Measurements from ENCODE around the gene LRMDA.

Gene LRMDA

DNA sequence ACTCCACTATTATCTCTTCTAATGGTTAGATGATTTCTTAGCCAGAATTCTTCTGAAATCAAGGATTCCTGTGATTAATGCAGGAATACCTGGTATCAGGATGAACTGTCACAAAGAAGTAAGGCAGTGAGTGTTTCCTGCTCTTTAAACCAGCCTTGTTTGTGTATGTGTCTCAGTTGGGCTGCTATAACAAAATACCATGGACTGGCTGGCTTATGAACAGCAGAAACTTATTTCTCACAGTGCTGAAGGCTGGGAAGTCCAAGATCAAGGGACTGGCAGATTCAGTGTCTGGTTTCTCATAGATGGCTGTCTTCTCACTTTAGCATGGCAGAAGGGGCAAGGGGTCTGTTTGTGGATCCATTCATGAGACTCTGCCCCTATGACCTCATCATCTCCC is 42.7 kb downstream of the LRMDA start:
- DNase-seq (ENCODE audit: low read depth, low spot score): no peak

DNA sequence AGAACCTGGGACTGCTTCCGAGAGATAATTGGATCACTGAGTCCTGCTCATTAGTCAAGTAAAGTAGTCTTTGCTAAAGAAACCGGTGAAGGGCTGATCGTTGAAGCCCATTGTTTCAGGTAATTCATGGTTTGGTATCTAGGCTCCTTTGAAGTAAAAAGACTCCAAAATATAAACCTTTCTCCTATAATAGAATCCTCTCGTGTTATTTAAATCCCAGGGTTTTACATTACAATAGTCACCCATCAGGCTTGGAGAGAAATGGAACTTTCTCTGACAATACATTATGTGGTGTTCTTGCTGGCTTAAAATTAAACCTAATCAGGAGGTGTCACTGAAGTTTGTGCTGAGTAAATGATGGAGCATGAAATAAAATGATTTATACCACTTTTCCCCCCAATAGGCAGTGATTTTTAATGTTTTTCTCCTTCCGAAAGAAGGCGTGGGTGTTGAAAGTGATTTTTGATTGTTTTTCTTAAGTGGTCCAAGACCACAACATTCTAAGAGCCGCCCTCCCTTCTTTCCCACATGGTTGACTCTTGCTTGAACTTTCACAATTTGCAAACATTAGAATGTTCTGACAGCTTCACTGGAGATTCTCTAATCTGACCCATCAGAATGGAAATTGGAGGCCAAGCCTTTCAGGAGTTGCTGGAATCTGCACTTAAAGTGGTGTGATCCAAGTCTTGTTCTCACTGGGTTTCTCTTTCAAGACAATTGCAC is 44.2 kb downstream of the LRMDA start:
- DNase-seq (ENCODE audit: low read depth, low spot score): peak; percentile 50

DNA sequence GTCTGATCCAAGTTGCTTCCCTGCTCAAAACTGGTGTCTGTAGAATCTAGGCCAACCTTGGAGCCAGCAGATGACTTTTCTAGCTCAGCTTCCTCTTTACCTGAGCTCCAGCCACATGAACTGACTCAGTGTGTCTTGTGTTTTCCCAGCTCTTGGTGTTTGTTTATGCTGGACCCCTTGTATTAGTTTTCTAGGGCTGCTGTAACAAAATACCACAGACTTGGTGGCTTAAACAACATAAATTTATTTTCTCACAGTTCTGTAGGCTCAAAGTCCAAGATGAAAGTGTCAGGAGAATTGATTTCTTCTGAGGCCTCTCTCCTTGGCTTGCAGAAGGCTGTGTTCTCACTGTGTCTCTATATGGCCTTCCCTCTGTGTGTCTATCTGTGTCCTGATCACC is 45.1 kb downstream of the LRMDA start:
- DNase-seq (ENCODE audit: low read depth, low spot score): no peak

DNA sequence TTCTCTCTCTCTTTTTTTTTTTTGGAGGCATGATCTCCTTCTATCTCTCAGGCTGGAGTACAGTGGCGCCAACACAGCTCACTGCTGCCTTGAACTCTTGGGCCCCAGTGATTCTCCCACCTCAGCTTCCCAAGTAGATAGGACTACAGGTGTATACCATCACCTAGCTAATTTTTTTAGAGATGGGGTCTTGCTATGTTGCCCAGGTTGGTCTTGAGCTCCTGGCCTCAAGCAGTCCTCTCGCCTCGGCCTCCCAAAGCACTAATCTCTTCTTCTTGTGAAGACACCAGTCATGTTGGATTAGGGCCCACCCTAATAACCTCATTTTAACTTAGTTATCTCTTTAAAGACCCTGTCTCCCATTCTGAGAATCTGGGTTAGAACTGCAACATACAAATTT is 45.6 kb downstream of the LRMDA start:
- DNase-seq (ENCODE audit: low read depth, low spot score): no peak

DNA sequence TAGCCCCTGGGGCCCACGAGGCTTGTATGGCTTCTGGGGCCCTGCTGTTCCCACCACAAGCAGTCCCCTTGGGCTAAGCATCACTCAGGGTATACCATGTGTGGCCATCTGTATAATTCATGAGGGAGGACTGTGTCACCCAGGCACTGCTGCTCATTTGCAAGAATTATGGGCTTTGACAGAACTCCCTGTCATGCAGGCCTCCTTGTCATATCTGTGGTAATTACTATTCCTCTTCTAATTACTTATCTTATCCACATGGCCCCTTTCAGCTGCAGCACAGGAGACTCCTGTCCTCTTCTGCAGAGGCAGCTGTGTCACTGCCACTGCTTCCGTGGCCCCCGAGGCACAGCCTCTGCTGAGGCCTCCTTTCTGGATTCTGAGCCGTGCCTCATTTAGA is 46.3 kb downstream of the LRMDA start:
- no peak for DNase-seq (ENCODE audit: low read depth, low spot score)

DNA sequence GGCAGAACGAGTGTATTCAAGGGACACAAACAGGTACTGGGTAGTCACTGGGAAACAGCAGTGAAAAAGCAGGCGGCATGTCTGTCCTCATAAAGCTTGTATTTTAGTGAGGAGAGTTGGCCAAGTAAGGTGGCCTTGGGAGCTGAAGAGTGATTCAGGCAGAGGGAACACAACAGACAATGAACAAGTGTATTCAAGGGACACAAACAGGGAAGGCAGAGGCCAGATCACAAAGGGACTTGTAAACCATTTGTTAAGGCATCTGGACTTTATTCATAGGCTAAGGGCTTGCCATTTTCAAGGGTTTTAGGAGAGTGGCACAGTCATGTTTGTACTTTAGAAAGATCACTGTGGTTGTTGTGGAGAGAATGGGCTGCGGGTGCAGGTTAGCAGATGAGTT is 49.0 kb downstream of the LRMDA start:
- DNase-seq (ENCODE audit: low read depth, low spot score): no peak

DNA sequence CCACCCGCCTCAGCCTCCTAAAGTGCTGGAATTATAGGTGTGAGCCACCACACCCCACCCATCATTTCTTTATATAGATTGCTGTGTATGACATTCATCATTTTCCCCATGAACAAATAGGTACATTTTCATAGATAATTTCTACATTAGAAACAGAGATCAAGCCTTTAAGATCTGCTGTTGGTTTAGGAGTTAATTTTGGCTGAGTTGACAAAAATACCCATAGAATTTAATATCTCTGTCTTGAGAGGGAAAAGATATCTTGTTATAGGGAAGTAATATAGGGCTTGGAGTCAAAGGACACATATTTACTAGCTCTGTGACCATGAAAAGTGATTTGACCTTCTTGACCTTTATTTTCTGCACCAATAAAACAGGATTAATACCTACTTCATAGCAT is 51.8 kb downstream of the LRMDA start:
- DNase-seq (ENCODE audit: low read depth, low spot score): no peak

DNA sequence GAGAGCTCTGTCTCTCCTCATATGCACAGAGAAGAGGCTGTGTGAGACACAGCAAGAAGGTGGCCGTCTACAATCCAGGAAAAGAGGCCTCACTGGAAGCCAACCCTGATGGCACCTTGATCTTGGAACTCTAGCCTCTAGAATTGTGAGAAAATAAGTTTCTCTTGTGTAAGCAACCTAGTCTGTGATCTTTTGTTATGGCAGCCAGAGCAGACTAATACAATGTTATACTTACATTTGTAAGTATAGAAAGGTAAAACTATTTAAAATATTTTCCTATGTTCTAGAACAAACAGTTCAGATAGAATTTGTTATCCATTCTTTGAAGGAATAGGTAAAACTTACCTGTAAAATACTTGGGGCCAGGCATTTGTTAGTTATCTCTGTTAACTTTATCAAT is 53.3 kb downstream of the LRMDA start:
- no peak for DNase-seq (ENCODE audit: low read depth, low spot score)

DNA sequence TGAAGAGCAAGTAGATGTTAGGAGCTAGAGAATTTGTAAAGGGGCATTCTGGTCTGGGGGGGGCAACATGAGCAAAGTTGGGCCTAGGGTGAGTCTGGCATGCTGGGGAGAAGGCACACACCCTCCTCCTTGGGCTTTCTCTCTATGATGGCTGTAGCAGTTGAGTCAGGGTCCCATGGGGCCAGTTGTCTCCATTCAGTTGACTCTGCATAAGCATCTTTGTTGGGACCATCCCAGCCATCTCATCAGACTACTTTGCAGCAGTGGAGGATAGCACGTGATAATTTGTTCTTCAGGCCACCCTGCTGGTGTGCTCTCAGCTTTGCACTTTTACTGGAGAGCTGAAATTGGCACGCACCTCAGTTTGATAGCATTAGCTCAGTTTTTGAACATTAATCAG is 55.2 kb downstream of the LRMDA start:
- DNase-seq (ENCODE audit: low read depth, low spot score): no peak

DNA sequence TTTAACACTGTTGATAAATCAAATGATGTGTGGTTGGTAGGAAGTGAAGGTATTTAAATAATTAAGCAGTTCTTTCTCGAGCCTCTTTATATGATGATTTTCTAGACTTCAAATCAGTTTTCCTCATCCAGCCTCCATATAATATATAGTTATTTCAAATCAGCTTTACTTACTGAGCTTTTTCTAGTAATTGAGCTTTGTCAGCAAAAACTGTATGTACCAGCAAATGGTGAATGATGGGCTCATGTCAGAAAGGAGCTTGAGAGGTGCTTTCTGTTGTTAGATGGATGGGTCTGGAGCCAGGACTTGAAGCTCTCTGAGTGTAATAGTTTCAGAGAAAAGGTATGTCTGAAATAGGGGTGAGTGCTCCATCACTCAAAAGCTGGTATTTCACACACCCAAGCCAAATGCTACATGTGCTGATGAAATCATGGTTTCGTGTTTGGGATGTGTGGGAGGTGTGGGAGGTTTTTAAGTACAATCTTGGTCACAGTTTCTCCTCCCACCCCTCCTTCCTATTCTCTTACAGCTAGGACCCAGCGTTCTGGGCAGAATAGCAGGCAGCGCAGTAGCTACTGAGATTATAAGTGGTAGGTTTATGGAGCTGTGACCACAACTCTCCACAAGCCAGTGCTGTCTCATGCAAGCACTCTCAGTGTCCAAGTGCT is 55.8 kb downstream of the LRMDA start:
- DNase-seq (ENCODE audit: low read depth, low spot score): peak; percentile 11

DNA sequence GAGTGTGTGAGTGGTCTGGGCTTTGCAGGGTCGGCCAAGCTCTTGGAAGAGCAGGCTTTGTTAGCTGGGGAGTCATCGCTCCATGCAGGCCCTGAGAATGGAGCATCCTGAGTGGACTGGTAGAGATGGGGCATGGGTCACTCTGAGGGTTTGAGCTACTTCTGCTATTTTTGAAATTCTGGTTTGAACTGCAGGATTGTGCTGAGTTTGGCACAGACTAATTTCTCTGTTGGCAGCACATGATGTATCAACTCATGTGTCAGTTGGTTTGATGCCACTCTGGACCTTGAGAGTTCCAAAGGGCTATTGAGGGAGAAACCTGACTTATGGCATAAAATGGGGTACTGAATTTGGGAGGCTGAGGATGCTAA is 56.3 kb downstream of the LRMDA start:
- no peak for DNase-seq (ENCODE audit: low read depth, low spot score)

DNA sequence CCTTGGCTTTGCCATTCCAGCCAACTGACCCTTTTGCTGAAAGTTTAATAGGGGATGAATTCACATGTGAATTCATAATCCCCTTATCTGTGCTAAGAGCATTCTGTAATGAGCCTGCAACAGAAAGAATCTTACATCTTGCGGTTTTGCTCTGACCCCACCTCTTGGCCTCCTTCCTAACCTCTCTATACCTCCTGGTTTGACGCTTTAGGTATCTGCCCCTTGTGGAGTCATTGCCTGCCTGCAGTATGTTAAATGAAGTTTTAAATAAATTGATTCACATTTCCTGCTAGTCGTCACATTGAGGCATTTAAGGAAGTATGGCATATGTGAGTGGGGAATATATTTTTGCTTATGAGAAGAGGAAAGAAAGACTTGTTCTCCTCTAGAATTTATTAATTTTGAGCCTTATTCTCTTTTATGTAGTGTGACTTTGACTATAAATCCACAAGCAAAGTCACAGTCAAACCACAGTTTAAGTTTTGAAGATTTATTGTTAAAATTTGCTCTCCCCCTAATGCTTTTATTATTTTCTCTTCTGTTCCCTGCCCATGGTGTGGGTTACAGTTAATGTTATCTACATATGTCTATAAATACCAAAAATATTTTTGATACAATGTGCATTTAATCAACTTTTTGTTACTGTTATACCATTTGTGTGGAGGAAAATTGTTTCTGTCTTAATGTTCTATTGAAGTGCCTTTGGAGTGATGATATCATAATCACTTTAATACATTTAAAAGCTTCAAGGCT is 60.9 kb downstream of the LRMDA start:
- no peak for DNase-seq (ENCODE audit: low read depth, low spot score)

DNA sequence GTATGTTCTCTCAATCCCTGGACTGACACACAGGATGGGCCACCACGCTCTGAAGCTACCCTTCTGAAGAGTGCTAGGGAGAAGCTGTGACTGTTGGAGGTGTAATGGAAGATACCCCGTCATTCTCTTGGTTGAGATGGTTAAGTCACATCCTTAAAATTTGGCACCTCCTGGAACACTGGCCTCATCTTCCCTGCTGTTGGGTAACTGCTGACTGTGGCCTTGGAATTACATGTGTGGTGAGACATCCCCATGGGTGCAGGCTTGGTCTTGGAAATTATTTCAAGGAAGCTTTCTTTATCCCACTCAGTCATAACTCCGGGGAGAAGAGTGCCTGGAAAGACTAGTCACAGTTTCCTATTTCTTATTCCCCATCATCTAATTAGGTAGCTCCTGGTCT is 62.0 kb downstream of the LRMDA start:
- DNase-seq (ENCODE audit: low read depth, low spot score): no peak

DNA sequence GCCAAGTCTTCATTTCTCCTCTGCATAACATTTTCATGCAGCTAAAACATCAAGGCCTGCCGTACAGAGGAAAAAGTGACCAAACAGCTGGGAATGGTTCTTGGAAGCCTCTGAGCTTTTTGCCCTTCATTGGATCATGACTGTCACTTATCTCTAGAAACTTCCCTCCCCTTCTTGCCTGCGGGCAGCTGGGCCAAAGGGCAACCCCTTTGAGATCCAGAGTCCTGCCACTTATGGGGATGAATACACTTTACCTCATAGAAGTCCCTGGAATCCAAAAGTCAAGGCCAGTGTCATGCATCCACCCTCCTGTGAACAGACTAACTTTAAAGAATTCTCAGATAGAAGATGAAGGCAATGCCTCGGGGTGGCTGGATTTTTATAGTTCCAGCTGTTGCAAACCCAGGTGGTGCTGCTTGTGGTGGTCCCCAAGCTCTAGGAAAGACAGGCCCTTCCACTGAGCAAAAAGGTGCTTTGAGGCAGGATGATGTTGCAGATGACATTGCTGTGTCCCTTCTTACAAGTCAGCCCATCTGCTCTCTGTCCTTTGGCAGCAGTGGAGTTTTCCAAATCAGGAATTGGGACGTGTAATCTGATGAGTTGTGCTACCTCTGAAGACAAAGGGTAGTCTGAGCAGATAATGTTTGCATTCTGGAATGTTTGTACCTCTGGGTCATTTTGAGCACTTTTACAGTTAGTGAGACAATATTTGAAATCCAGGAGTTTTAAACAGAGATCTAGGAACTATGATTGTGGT is 64.2 kb downstream of the LRMDA start:
- no peak for DNase-seq (ENCODE audit: low read depth, low spot score)

DNA sequence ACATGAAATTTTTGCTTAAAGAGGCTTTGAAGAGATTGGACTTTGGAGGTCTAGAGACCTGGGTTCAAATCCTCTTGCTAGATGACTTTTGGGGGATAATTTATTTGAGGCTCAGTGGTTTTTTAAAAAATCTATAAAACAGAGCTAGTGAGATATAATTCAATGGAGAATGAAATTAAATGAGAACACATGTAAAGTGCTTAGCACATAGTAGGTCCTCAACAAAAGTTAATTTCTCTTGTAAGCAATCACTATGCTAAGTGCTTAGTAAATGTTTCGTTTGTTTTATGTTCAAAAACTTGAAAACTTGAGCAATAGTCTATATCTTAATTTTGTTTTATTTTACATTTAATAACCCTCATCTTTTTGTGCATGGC is 64.8 kb downstream of the LRMDA start:
- no peak for DNase-seq (ENCODE audit: low read depth, low spot score)

DNA sequence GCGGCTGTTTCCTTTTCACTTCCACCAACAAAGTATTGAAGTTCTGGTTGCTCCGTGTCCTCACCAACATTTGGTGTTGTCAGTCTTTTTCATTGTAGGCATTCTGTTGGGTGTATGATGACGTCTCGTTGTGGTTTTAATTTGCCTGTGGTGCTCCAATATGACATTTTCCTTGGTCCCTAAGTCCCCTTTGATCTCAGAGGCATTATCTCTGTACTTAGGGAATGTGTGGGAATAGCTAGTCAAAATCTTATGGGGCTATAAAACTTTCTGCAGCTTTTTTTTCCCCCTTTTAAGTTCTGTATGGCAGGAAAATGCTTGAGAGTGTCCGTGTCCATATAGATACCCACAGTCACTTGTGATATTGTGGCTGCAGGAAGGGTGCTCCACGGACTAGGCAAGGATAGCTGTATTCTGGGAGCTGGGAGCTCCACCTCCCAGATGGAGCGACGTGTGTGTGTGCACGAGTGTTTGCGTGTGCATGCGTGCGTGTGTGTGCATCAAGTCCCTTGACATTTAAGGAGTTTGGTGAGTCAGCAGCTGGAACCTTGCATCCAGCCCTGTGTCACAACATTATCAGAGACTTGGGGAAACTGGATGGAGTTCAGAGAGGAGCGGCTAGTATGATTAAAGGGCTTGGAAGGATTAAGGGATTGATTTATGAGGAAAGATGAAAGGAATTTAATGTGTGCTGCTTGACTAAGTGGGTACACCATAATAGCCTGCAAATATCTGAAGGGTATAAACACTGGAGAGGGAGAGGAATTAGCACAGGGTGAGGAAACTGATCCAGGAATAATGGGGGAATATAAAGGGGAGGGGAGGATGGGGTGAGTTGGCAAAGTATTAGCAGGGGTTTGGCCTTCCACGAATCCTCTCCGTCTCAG is 66.8 kb downstream of the LRMDA start:
- DNase-seq (ENCODE audit: low read depth, low spot score): peak; percentile 48

DNA sequence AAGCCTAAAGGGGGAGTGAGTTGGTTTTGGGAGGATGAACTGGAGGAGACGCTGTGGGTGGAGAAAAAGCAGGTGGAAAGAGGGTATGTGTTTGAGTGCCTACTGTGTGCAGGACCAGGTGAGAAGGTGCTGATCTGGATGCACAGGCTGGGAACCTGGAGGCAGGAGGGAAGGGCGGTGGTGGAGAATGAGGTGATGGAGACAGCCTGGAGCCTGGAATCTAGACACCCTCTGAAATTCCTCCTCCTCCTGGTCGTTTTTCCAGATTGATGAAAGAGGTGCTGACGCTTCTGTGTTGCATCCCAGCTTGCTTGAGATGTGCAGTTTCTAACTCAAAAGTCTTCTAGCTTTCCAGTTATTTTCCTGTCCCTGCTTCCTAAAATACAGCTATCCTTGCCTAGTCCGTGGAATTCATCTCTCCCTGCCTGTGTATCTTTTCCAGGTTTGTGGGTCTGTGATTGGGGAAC is 67.5 kb downstream of the LRMDA start:
- no peak for DNase-seq (ENCODE audit: low read depth, low spot score)

DNA sequence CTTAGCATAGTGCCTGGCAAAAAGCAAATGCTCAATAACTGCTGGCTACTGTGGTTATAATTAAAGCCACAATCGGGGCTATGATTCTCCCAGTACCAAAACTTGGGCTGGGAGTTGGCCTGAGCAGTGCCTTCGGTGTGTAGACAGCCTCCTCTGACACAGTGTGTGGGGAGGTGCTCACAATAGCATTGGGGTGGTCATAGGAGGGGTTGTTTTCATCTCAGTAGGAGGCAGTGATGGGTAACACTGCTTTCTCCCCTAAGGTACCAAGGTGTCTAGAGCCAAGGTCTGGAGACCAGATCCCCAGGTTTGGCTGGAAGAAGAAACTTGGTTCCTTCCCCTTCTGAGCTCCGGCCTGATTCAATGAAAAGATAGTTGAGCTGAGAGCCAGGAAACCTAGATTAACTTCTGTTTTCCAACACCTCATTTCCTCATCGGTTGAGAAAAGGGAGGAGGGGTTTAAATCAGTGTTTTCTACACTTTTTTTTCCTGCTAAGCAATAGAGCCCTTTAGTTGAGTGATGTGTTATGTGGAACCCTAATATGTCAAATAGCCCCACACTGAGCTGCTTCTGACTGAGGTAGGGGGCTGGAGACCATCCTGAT is 68.2 kb downstream of the LRMDA start:
- DNase-seq (ENCODE audit: low read depth, low spot score): no peak

DNA sequence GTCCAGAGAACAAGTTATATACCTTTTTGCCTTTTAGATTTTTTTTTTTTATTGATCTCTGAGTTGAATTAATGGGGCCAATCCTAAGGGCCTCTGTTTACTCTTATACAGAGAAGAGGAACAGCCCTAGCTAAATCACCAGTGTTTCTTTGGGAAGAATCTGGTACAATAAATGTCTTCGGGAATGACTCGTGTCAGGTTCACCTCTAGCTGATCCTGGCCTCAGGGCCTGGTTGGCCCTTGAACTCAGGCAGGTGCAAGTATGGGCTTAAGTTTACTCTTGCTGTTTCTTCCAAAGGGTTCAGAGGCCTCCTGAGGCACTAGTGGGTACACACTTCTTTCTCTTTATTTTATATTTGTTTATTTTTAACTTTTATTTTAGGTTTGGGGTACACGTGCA is 71.0 kb downstream of the LRMDA start:
- no peak for DNase-seq (ENCODE audit: low read depth, low spot score)

DNA sequence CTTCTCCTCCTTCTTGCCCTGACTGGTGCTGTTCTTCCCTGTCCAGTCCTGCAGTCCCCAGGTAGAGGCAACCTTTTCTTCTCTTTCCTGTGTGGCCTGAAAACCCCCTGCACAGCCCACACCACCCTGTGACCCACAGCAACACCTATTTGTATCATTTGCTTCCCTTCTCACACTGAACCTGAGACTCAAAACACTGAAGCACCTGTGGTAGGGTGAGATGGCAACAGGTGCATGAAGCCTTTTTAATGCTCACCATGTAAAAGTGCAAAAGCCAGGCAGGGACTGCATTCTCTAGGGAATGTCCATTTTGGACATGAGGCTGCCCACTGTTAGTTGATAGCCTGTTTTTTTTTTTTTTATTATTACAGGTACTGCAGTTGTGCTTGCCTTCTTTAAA is 71.4 kb downstream of the LRMDA start:
- no peak for DNase-seq (ENCODE audit: low read depth, low spot score)

DNA sequence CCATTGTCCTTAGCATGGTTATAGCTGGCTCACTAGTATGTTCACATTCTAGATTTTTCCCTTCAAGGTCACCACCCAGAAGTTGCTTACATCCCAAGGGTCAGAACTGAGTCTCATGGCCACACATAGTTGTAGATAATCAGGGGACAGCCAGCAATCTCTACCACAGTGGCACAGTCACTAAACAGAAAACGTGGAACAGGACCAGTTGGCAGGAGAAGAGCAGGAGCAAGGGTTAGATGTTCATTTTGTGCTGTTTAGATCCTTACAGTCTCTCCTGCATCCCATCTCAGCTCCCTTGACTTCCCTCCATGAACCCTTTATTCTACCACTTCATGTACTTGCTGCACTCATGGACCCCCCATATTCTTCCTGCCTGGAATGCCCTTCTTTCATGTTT is 73.9 kb downstream of the LRMDA start:
- no peak for DNase-seq (ENCODE audit: low read depth, low spot score)

Data from astrocyte of the hippocampus (primary cell).